Glutamatergic neuron (in vitro differentiated cells): Measurements from ENCODE around the gene MYL1. TPM values are rescaled to one million over a fixed set of nuclear protein-coding genes. Genes with fewer than 3 reads are reported as not detected.

Source experiments
- total RNA-seq: library from RNA; stranded (reverse); fragmentation: NEBNext Ultra II Directional; extraction: Animal tissue kit (Norgen Biotek cat#: 25700); gene quantifications from one replicate; pipeline ENCODE4 v1.2.1, GENCODE V29; 2021; ENCODE audit not compliant: unreplicated experiment

The MYL1 gene
- total RNA-seq, 1 donor from 2014 or later: not detected

Other genes with a start within 250 kb of the MYL1 start
- 26.4 TPM for gene KANSL1L, start 143.8 kb downstream of the MYL1 start, total RNA-seq
- gene ACADL, start 89.7 kb downstream of the MYL1 start, total RNA-seq: not detected
- gene LANCL1, start 161.6 kb upstream of the MYL1 start, total RNA-seq: 72.4 TPM
- gene CPS1, start 241.4 kb upstream of the MYL1 start, total RNA-seq: 31.1 TPM